Tibial nerve (tissue), 4 donors: ENCODE results near the gene ACOT8. TPM values are rescaled to one million over a fixed set of nuclear protein-coding genes. Genes with fewer than 3 reads are reported as not detected.
"Not testable (repeated sequence)": the region's sequence is repeated elsewhere in the genome, so short reads cannot be mapped to it uniquely, and the experiment has no call there.

Experiments
- DNase-seq, 2 donors: peaks; one replicate each; pipeline ENCODE4 v3.0.0-alpha.2; 2019; ENCODE audit warnings: low spot score in 2 of 2
- H3K27ac ChIP-seq, 4 donors: fragments of 200-600 bp; sonication (generic) in 3 of 4; one replicate each; pipeline ENCODE4 v1.5.1; 2017 to 2019; ENCODE audit warnings: mild to moderate bottlenecking in 1 of 4
- H3K27me3 ChIP-seq, 2 donors: fragments of 200-600 bp; sonication (generic) in 1 of 2; one replicate each; pipeline versions ENCODE4 v1.5.1 to v1.6.0; 2017 to 2019
- H3K36me3 ChIP-seq, 3 donors: fragments of 200-600 bp; sonication (generic); one replicate each; pipeline ENCODE4 v1.5.1; 2018 to 2019
- H3K4me1 ChIP-seq, 4 donors: fragments of 200-600 bp; sonication (generic) in 3 of 4; one replicate each; pipeline ENCODE4 v1.5.1; 2017 to 2019
- H3K4me3 ChIP-seq, 4 donors: fragments of 200-600 bp; sonication (generic) in 3 of 4; one replicate each; pipeline ENCODE4 v1.5.1; 2017 to 2019; ENCODE audit warnings: mild to moderate bottlenecking in 1 of 4, moderate library complexity in 1 of 4
- H3K9me3 ChIP-seq, 4 donors: fragments of 200-600 bp; sonication (generic) in 3 of 4; one replicate each; pipeline ENCODE4 v1.5.1; 2017 to 2019
- CTCF ChIP-seq, 5 experiments: fragments of 200-600 bp in 3 of 5; fragments of 450-650 bp in 2 of 5; sonication (generic) in 3 of 5; IDR thresholded peaks; one replicate each; pipeline ENCODE4 v1.5.1; 2016 to 2019; ENCODE audit warnings: antibody characterized with exemption in 5 of 5, mild to moderate bottlenecking in 3 of 5, moderate library complexity in 2 of 5
- EP300 ChIP-seq, 2 donors: sonication (generic); formaldehyde crosslinking; IDR thresholded peaks; one replicate each; pipeline ENCODE4 v1.6.1; 2017; ENCODE audit warnings: antibody characterized with exemption in 2 of 2, mild to moderate bottlenecking in 1 of 2
- POLR2A ChIP-seq, 2 donors: fragments of 450-650 bp; IDR thresholded peaks; one replicate each; pipeline ENCODE4 v1.6.1; 2017; ENCODE audit warnings: antibody characterized with exemption in 2 of 2, mild to moderate bottlenecking in 2 of 2, moderate library complexity in 2 of 2
- WGBS, 2 donors: methylation state at CpG; one replicate each; pipeline ENCODE4 v1.1.5; 2018; 5-methylcytosine and 5-hydroxymethylcytosine counted together
- total RNA-seq, 4 donors: library from RNA; depleted of rRNA; stranded (reverse); fragments of >200 nt; gene quantifications; one replicate each; pipeline ENCODE4 v1.1.0, GENCODE V29; 2016

Gene ACOT8
- total RNA-seq, 4 donors from 2014 or later, result 44.4 to 58.4 (median 52.5) TPM

GRCh38 chr20:45833030-45833882 is 23.9 kb downstream of the ACOT8 start, which contains the start of gene SNX21:
SNX21 (plus strand) TSS chr20:45833799; CDS start chr20:45833920, 121 bp downstream.
- Histone ChIP-seq H3K36me3 (peaks cover 0 to 7% (median 0%) of the 10 kb centered on the region in 3 donors), H3K9me3 (no peaks in the 10 kb centered on the region), H3K27me3 (no peaks in the 10 kb centered on the region), H3K27ac (peak within 1 kb of the TSS; percentile 87 to 97 (median 92)), H3K4me1 (peaks cover 0 to 62% (median 13%) of the 10 kb centered on the region in 4 donors), H3K4me3 (peak within 1 kb of the TSS; percentile 62 to 81 (median 71))
- 3 to 6% methylated on average over 21 to 34 of the region's 35 CpGs for WGBS, 2 donors
- peak; percentile 84 to 90 for DNase-seq
- TF ChIP-seq EP300 (IDR thresholded peaks at IDR 0.05) (peak; percentile 81 to 96), CTCF (IDR thresholded peaks at IDR 0.05) (no peak), POLR2A (IDR thresholded peaks at IDR 0.05) (no peak)

GRCh38 chr20:45832619-45833018 is 24.6 kb downstream of the ACOT8 start:
- peak overlapping the region; percentile 87 to 97 (median 92) for H3K27ac ChIP-seq
- H3K27me3 ChIP-seq, result no peaks in the 10 kb centered on the region
- peaks cover 0 to under 1% (median 0%) of the 10 kb centered on the region in 3 donors for H3K36me3 ChIP-seq
- peak overlapping the region in 1 of 4 donors; percentile 62 for H3K4me3 ChIP-seq
- no peak for TF ChIP-seq POLR2A (IDR thresholded peaks at IDR 0.05)
- TF ChIP-seq CTCF (IDR thresholded peaks at IDR 0.05), result no peak
- TF ChIP-seq EP300 (IDR thresholded peaks at IDR 0.05), result no peak
- DNase-seq, result no peak
- WGBS, 2 donors, result 81 to 91% methylated on average over 4 of the region's 4 CpGs
- no peaks in the 10 kb centered on the region for H3K9me3 ChIP-seq
- H3K4me1 ChIP-seq, result peaks cover 0 to 64% (median 13%) of the 10 kb centered on the region in 4 donors

GRCh38 chr20:45829673-45830106 is 27.5 kb downstream of the ACOT8 start:
- H3K27ac ChIP-seq, result peak overlapping the region in 1 of 4 donors; percentile 85
- WGBS, 2 donors, result 89 to 100% methylated on average over 4 of the region's 4 CpGs

GRCh38 chr20:45828589-45828988 is 28.6 kb downstream of the ACOT8 start:
- WGBS, 2 donors, result 25 to 26% methylated on average over 2 of the region's 2 CpGs
- TF ChIP-seq CTCF (IDR thresholded peaks at IDR 0.05) (no peak), POLR2A (IDR thresholded peaks at IDR 0.05) (no peak), EP300 (IDR thresholded peaks at IDR 0.05) (no peak)
- Histone ChIP-seq H3K4me3 (no peak overlapping the region), H3K36me3 (no peaks in the 10 kb centered on the region), H3K9me3 (no peaks in the 10 kb centered on the region), H3K27me3 (peaks cover 0 to 11% of the 10 kb centered on the region in 2 donors), H3K4me1 (peaks cover 0 to 61% (median 18%) of the 10 kb centered on the region in 4 donors), H3K27ac (peak overlapping the region; percentile 17 to 91 (median 72))
- no peak for DNase-seq

More at GRCh38 chr20:45829673-45830106, 27.5 kb downstream of the ACOT8 start:
- peaks cover 0 to 55% (median 12%) of the 10 kb centered on the region in 4 donors for H3K4me1 ChIP-seq
- not testable (repeated sequence) for H3K9me3 ChIP-seq, H3K36me3 ChIP-seq, DNase-seq, H3K4me3 ChIP-seq, H3K27me3 ChIP-seq

GRCh38 chr20:45827712-45828111 is 29.5 kb downstream of the ACOT8 start:
- H3K36me3 ChIP-seq, result no peaks in the 10 kb centered on the region
- H3K9me3 ChIP-seq, result no peaks in the 10 kb centered on the region
- H3K4me1 ChIP-seq, result peaks cover 0 to 62% (median 18%) of the 10 kb centered on the region in 4 donors
- peaks cover 0 to 20% of the 10 kb centered on the region in 2 donors for H3K27me3 ChIP-seq
- TF ChIP-seq EP300 (IDR thresholded peaks at IDR 0.05) (no peak), POLR2A (IDR thresholded peaks at IDR 0.05) (no peak), CTCF (IDR thresholded peaks at IDR 0.05) (no peak)
- DNase-seq, result no peak
- H3K4me3 ChIP-seq, result no peak overlapping the region
- H3K27ac ChIP-seq, result peak overlapping the region in 2 of 4 donors; percentile 85 to 91
- WGBS, 2 donors, result 67 to 90% methylated on average over 5 to 6 of the region's 6 CpGs
